Measurements from ENCODE around the gene CIAPIN1. TPM values are rescaled to one million over a fixed set of nuclear protein-coding genes. Genes with fewer than 3 reads are reported as not detected.

Gene CIAPIN1
- total RNA-seq, 1 experiment from 2014 or later: 46.4 TPM

- no peak for DNase-seq (ENCODE audit: low spot score)
These were observed 29.6 kb upstream of the CIAPIN1 start for GRCh38 chr16:57476546-57477410.

GRCh38 chr16:57475711-57476339 is 28.6 kb upstream of the CIAPIN1 start:
- peak; percentile 34 for DNase-seq (ENCODE audit: low spot score)

- DNase-seq (ENCODE audit: low spot score): no peak
These were observed 27.8 kb upstream of the CIAPIN1 start for GRCh38 chr16:57474671-57475661.

- no peak for DNase-seq (ENCODE audit: low spot score)
These were observed 26.7 kb upstream of the CIAPIN1 start for GRCh38 chr16:57473906-57474305.

- no peak for DNase-seq (ENCODE audit: low spot score)
These were observed 26.1 kb upstream of the CIAPIN1 start for GRCh38 chr16:57473176-57473840.

- peak; percentile 22 for DNase-seq (ENCODE audit: low spot score)
These were observed 25.5 kb upstream of the CIAPIN1 start for GRCh38 chr16:57472665-57473060.

GRCh38 chr16:57471852-57472664 is 24.9 kb upstream of the CIAPIN1 start:
- peak; percentile 46 for DNase-seq (ENCODE audit: low spot score)

GRCh38 chr16:57471209-57471608 is 24.0 kb upstream of the CIAPIN1 start:
- peak; percentile 32 for DNase-seq (ENCODE audit: low spot score)

GRCh38 chr16:57470711-57471110 is 23.5 kb upstream of the CIAPIN1 start:
- peak; percentile 42 for DNase-seq (ENCODE audit: low spot score)

- no peak for DNase-seq (ENCODE audit: low spot score)
These were observed 22.8 kb upstream of the CIAPIN1 start for GRCh38 chr16:57469917-57470470.

GRCh38 chr16:57469046-57469445 is 21.9 kb upstream of the CIAPIN1 start:
- DNase-seq (ENCODE audit: low spot score): no peak

- no peak for DNase-seq (ENCODE audit: low spot score)
These were observed 21.2 kb upstream of the CIAPIN1 start for GRCh38 chr16:57468346-57468745.

GRCh38 chr16:57464523-57464922 is 17.3 kb upstream of the CIAPIN1 start:
- DNase-seq (ENCODE audit: low spot score): no peak

- DNase-seq (ENCODE audit: low spot score): no peak
These were observed 15.8 kb upstream of the CIAPIN1 start for GRCh38 chr16:57462978-57463362.

GRCh38 chr16:57462209-57462977 is 15.2 kb upstream of the CIAPIN1 start, which contains the start of gene POLR2C:
Gene POLR2C, plus strand, starts transcription at chr16:57462679. Its CDS starts 46 bp downstream, at chr16:57462725.
- peak; percentile 90 for DNase-seq (ENCODE audit: low spot score)

- no peak for DNase-seq (ENCODE audit: low spot score)
These were observed 4.8 kb upstream of the CIAPIN1 start for GRCh38 chr16:57452021-57452420.

- DNase-seq (ENCODE audit: low spot score): peak; percentile 26
These were observed 527 bp downstream of the CIAPIN1 start for GRCh38 chr16:57446531-57447185.

- no peak for DNase-seq (ENCODE audit: low spot score)
These were observed 1.7 kb downstream of the CIAPIN1 start for GRCh38 chr16:57445510-57445909.

GRCh38 chr16:57444711-57445110 is 2.5 kb downstream of the CIAPIN1 start:
- DNase-seq (ENCODE audit: low spot score): no peak

Measured in HT-29 (cell line).